ENCODE data around the gene ERICH2.

ERICH2 gene

GRCh38 chr2:170818036-170818751, 48.0 kb downstream of the ERICH2 start:
- DNase-seq: no peak

GRCh38 chr2:170818752-170819470, 48.7 kb downstream of the ERICH2 start:
- no peak for DNase-seq

- DNase-seq: no peak
Measured at GRCh38 chr2:170819680-170820664, 49.8 kb downstream of the ERICH2 start.

- DNase-seq: no peak
Measured at GRCh38 chr2:170820757-170821530, 50.8 kb downstream of the ERICH2 start.

GRCh38 chr2:170821531-170822289, 51.5 kb downstream of the ERICH2 start:
- no peak for DNase-seq

GRCh38 chr2:170822290-170823087, 52.3 kb downstream of the ERICH2 start:
- peak in 1 of 4 experiments; percentile 16 for DNase-seq

GRCh38 chr2:170823088-170823897, 53.1 kb downstream of the ERICH2 start:
- DNase-seq: no peak

- no peak for DNase-seq
Measured at GRCh38 chr2:170823898-170824215, 53.7 kb downstream of the ERICH2 start.

- no peak for DNase-seq
Measured at GRCh38 chr2:170824526-170825015, 54.4 kb downstream of the ERICH2 start.

GRCh38 chr2:170827841-170828532, 57.8 kb downstream of the ERICH2 start:
- DNase-seq: no peak

GRCh38 chr2:170828533-170828916, 58.3 kb downstream of the ERICH2 start:
- DNase-seq: no peak

- no peak for DNase-seq
Measured at GRCh38 chr2:170829036-170829435, 58.9 kb downstream of the ERICH2 start.

- no peak for DNase-seq
Measured at GRCh38 chr2:170830166-170830565, 60.0 kb downstream of the ERICH2 start.

GRCh38 chr2:170831115-170831514, 60.9 kb downstream of the ERICH2 start:
- DNase-seq: no peak

GRCh38 chr2:170836027-170836426, 65.8 kb downstream of the ERICH2 start:
- no peak for DNase-seq

GRCh38 chr2:170840717-170841210, 70.6 kb downstream of the ERICH2 start:
- DNase-seq: no peak

GRCh38 chr2:170842785-170843184, 72.6 kb downstream of the ERICH2 start:
- DNase-seq: no peak

GRCh38 chr2:170843656-170844055, 73.5 kb downstream of the ERICH2 start:
- DNase-seq: no peak

GRCh38 chr2:170845343-170845742, 75.2 kb downstream of the ERICH2 start:
- DNase-seq: no peak
